ENCODE measurements around the gene KDSR. TPM values are rescaled to one million over a fixed set of nuclear protein-coding genes. Genes with fewer than 3 reads are reported as not detected.

The KDSR gene
- total RNA-seq, 1 experiment from 2014 or later: 64.4 TPM

GRCh38 chr18:63342206-63342605, 24.8 kb downstream of the KDSR start:
- no peak overlapping the region for H3K4me3 ChIP-seq (ENCODE audit: low read length)
- peak; percentile 80 for DNase-seq
- peaks cover 37% of the 10 kb centered on the region for H3K36me3 ChIP-seq (ENCODE audit: insufficient read depth, low read length)
- no peak overlapping the region for H3K27ac ChIP-seq (ENCODE audit: low read length)
- 0 out of 2 replicates have a peak, but pooled peaks cover 3% of the 10 kb centered on the region for H3K4me1 ChIP-seq (ENCODE audit: low read length)
- H3K27me3 ChIP-seq (ENCODE audit: low read length): no peaks in the 10 kb centered on the region
- H3K4me2 ChIP-seq (ENCODE audit: low read depth, low read length, poor library complexity, severe bottlenecking): no peak overlapping the region
- peaks cover 2% of the 10 kb centered on the region; the same call in 1 of the 2 replicates for H3K79me2 ChIP-seq (ENCODE audit: low read length)
- H3K9me2 ChIP-seq (replicated peaks; ENCODE audit: insufficient read depth, low read length): no peaks in the 10 kb centered on the region
- H2AFZ ChIP-seq (ENCODE audit: low read length): no peak overlapping the region
- no peak overlapping the region for H3K9ac ChIP-seq (ENCODE audit: low read length)
- H3K9me3 ChIP-seq (ENCODE audit: low read length): no peaks in the 10 kb centered on the region
- H4K20me1 ChIP-seq (ENCODE audit: insufficient read depth, low read depth, low read length): no peaks in the 10 kb centered on the region

GRCh38 chr18:63339920-63340484, 27.0 kb downstream of the KDSR start:
- no peak overlapping the region for H3K27ac ChIP-seq (ENCODE audit: low read length)
- H4K20me1 ChIP-seq (ENCODE audit: insufficient read depth, low read depth, low read length): no peaks in the 10 kb centered on the region
- H3K4me3 ChIP-seq (ENCODE audit: low read length): no peak overlapping the region
- no peak overlapping the region for H3K9ac ChIP-seq (ENCODE audit: low read length)
- H3K79me2 ChIP-seq (ENCODE audit: low read length): peaks cover 2% of the 10 kb centered on the region; the same call in 1 of the 2 replicates
- peak; percentile 91 for DNase-seq
- no peaks in the 10 kb centered on the region for H3K9me3 ChIP-seq (ENCODE audit: low read length)
- H2AFZ ChIP-seq (ENCODE audit: low read length): no peak overlapping the region
- 0 out of 2 replicates have a peak, but pooled peaks cover 3% of the 10 kb centered on the region for H3K4me1 ChIP-seq (ENCODE audit: low read length)
- no peak overlapping the region for H3K4me2 ChIP-seq (ENCODE audit: low read depth, low read length, poor library complexity, severe bottlenecking)
- no peaks in the 10 kb centered on the region for H3K27me3 ChIP-seq (ENCODE audit: low read length)
- H3K9me2 ChIP-seq (replicated peaks; ENCODE audit: insufficient read depth, low read length): no peaks in the 10 kb centered on the region
- peaks cover 43% of the 10 kb centered on the region for H3K36me3 ChIP-seq (ENCODE audit: insufficient read depth, low read length)

- H3K79me2 ChIP-seq (ENCODE audit: low read length): peaks cover 2% of the 10 kb centered on the region; the same call in 1 of the 2 replicates
- no peaks in the 10 kb centered on the region for H3K27me3 ChIP-seq (ENCODE audit: low read length)
- peaks cover 7% of the 10 kb centered on the region for H3K4me1 ChIP-seq (ENCODE audit: low read length)
- H3K4me2 ChIP-seq (ENCODE audit: low read depth, low read length, poor library complexity, severe bottlenecking): no peak overlapping the region
- H4K20me1 ChIP-seq (ENCODE audit: insufficient read depth, low read depth, low read length): no peaks in the 10 kb centered on the region
- H3K36me3 ChIP-seq (ENCODE audit: insufficient read depth, low read length): peaks cover 56% of the 10 kb centered on the region
- no peaks in the 10 kb centered on the region for H3K9me2 ChIP-seq (replicated peaks; ENCODE audit: insufficient read depth, low read length)
- no peaks in the 10 kb centered on the region for H3K9me3 ChIP-seq (ENCODE audit: low read length)
- no peak overlapping the region for H3K27ac ChIP-seq (ENCODE audit: low read length)
- DNase-seq: no peak
- H3K9ac ChIP-seq (ENCODE audit: low read length): no peak overlapping the region
- no peak overlapping the region for H3K4me3 ChIP-seq (ENCODE audit: low read length)
- no peak overlapping the region for H2AFZ ChIP-seq (ENCODE audit: low read length)
Observed at GRCh38 chr18:63336366-63337099, 30.5 kb downstream of the KDSR start.

GRCh38 chr18:63331105-63331504, 35.9 kb downstream of the KDSR start:
- Histone ChIP-seq H3K9me3 (ENCODE audit: low read length) (no peaks in the 10 kb centered on the region), H3K27me3 (ENCODE audit: low read length) (no peaks in the 10 kb centered on the region), H3K4me2 (ENCODE audit: low read depth, low read length, poor library complexity, severe bottlenecking) (no peak overlapping the region), H3K4me3 (ENCODE audit: low read length) (no peak overlapping the region), H3K9ac (ENCODE audit: low read length) (no peak overlapping the region), H3K36me3 (ENCODE audit: insufficient read depth, low read length) (peaks cover 38% of the 10 kb centered on the region), H3K79me2 (ENCODE audit: low read length) (no peaks in the 10 kb centered on the region), H2AFZ (ENCODE audit: low read length) (no peak overlapping the region), H3K4me1 (ENCODE audit: low read length) (peaks cover 7% of the 10 kb centered on the region), H3K27ac (ENCODE audit: low read length) (no peak overlapping the region), H4K20me1 (ENCODE audit: insufficient read depth, low read depth, low read length) (no peaks in the 10 kb centered on the region), H3K9me2 (replicated peaks; ENCODE audit: insufficient read depth, low read length) (no peaks in the 10 kb centered on the region)
- no peak for DNase-seq

GRCh38 chr18:63329431-63330145, 37.4 kb downstream of the KDSR start:
- Histone ChIP-seq H3K4me3 (ENCODE audit: low read length) (no peak overlapping the region), H3K4me2 (ENCODE audit: low read depth, low read length, poor library complexity, severe bottlenecking) (no peak overlapping the region), H3K27me3 (ENCODE audit: low read length) (no peaks in the 10 kb centered on the region), H2AFZ (ENCODE audit: low read length) (no peak overlapping the region), H3K79me2 (ENCODE audit: low read length) (no peaks in the 10 kb centered on the region), H4K20me1 (ENCODE audit: insufficient read depth, low read depth, low read length) (no peaks in the 10 kb centered on the region), H3K4me1 (ENCODE audit: low read length) (peaks cover 10% of the 10 kb centered on the region), H3K27ac (ENCODE audit: low read length) (no peak overlapping the region), H3K9ac (ENCODE audit: low read length) (no peak overlapping the region), H3K36me3 (ENCODE audit: insufficient read depth, low read length) (peaks cover 27% of the 10 kb centered on the region), H3K9me3 (ENCODE audit: low read length) (no peaks in the 10 kb centered on the region), H3K9me2 (replicated peaks; ENCODE audit: insufficient read depth, low read length) (no peaks in the 10 kb centered on the region)
- DNase-seq: no peak

- no peaks in the 10 kb centered on the region for H4K20me1 ChIP-seq (ENCODE audit: insufficient read depth, low read depth, low read length)
- peaks cover 9% of the 10 kb centered on the region; the same call in 1 of the 2 replicates for H3K36me3 ChIP-seq (ENCODE audit: insufficient read depth, low read length)
- no peaks in the 10 kb centered on the region for H3K9me2 ChIP-seq (replicated peaks; ENCODE audit: insufficient read depth, low read length)
- H3K27me3 ChIP-seq (ENCODE audit: low read length): no peaks in the 10 kb centered on the region
- H3K79me2 ChIP-seq (ENCODE audit: low read length): no peaks in the 10 kb centered on the region
- H3K9me3 ChIP-seq (ENCODE audit: low read length): no peaks in the 10 kb centered on the region
- H3K9ac ChIP-seq (ENCODE audit: low read length): no peak overlapping the region
- peaks cover 23% of the 10 kb centered on the region for H3K4me1 ChIP-seq (ENCODE audit: low read length)
- no peak overlapping the region for H2AFZ ChIP-seq (ENCODE audit: low read length)
- no peak overlapping the region for H3K27ac ChIP-seq (ENCODE audit: low read length)
- no peak overlapping the region for H3K4me3 ChIP-seq (ENCODE audit: low read length)
- DNase-seq: no peak
- H3K4me2 ChIP-seq (ENCODE audit: low read depth, low read length, poor library complexity, severe bottlenecking): no peak overlapping the region
Observed at GRCh38 chr18:63326011-63326410, 41.0 kb downstream of the KDSR start.

GRCh38 chr18:63325086-63325686, 41.8 kb downstream of the KDSR start:
- Histone ChIP-seq H3K9me3 (ENCODE audit: low read length) (no peaks in the 10 kb centered on the region), H2AFZ (ENCODE audit: low read length) (no peak overlapping the region), H3K9ac (ENCODE audit: low read length) (no peak overlapping the region), H3K27ac (ENCODE audit: low read length) (no peak overlapping the region), H3K36me3 (ENCODE audit: insufficient read depth, low read length) (peaks cover under 1% of the 10 kb centered on the region; the same call in 1 of the 2 replicates), H3K4me2 (ENCODE audit: low read depth, low read length, poor library complexity, severe bottlenecking) (no peak overlapping the region), H3K27me3 (ENCODE audit: low read length) (no peaks in the 10 kb centered on the region), H3K79me2 (ENCODE audit: low read length) (no peaks in the 10 kb centered on the region), H4K20me1 (ENCODE audit: insufficient read depth, low read depth, low read length) (no peaks in the 10 kb centered on the region), H3K4me3 (ENCODE audit: low read length) (no peak overlapping the region), H3K9me2 (replicated peaks; ENCODE audit: insufficient read depth, low read length) (no peaks in the 10 kb centered on the region), H3K4me1 (ENCODE audit: low read length) (peaks cover 27% of the 10 kb centered on the region)
- DNase-seq: no peak

All from Karpas-422 (cell line).